HG03095 (cell line): ENCODE measurements around the gene DENND4A.

Experiments
- ATAC-seq: cut with Tn5 transposase; IDR thresholded peaks from one replicate; pipeline ENCODE4 v1.9.1; 2021; ENCODE audit warnings: moderate library complexity; ENCODE audit not compliant: unreplicated experiment

The DENND4A gene

DNA sequence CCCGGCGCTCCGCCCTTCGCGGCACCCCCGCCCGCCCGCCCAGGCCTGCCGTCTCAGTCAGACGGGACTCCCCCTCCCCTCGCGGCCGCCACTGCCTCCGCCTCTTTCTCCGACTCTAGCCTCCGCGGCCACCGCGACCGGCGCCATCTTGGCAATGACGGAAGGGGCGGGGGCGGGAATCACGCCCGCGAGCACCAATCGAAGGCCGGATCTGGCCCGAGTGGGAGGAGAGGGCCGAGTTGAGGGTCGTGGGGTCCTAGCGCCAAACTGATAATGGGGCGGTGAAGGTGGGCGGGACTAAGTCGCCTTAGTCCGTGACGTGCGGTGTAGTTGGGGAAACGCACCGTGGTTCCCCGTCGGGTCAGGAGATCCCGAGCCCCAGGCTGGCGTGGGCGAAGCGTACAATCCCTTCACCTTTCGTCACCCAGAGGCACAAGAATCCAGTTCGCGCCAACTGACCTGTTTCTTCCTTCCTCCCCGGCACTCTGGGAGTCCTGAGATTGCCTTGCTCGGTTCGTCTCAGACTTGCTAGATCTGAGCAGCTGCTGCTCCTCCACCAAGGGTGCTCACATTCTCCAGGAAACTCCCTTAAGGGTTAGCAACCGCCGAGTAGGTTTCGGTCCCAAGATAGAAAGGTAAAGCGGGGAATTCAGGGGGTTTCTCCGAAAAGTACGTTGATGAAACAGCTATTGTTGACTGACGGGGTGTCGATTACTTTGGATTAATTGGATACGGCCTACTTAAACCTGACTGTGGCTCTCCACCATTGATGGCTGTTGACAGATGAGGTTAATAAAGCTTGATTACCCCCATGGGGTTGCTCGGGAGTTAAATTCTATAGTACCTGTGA lies at the start of gene DENND4A:
DENND4A (minus strand) TSS at position 156 of the 850 bp plus-strand sequence. CDS start 35,843 bp downstream, outside the sequence.
- peak; percentile 63 for ATAC-seq

DNA sequence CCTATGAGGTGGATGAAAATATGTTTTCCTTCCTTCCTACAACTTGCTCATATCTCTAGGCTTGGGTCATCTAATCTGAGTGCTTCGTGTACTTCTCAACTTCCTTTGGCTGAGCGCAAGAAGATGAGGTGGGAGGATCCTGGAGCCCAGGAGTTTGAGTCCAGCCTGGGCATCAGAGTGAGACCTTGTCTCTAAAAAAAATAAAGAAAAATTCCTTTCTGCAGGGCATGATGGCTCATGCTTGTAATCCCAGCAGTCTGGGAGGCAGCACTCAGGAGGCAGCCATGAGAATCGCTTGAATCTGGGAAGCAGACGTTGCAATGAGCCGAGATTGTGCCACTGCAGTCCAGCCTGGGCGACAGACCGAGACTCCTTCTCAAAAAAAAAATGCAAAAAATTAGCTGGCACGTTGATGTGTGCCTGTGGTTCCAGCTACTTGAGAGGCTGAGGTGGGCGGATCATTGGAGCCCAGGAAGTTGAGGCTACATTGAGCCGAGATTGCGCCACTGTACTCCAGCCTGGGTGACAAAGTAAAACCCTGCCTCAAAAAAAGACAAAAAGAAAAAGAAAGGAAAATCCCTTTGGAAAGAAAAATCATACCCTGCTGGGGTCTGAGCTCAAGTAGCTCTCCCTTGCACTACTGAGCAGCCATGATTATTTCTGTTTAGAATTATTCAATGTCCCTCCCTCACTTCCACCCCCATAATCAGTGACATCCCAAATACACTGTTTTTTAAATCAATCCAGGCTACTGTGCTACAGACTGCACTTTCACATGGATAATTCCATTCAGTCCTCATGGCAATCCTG lies 49.2 kb upstream of the DENND4A start:
- ATAC-seq: no peak

DNA sequence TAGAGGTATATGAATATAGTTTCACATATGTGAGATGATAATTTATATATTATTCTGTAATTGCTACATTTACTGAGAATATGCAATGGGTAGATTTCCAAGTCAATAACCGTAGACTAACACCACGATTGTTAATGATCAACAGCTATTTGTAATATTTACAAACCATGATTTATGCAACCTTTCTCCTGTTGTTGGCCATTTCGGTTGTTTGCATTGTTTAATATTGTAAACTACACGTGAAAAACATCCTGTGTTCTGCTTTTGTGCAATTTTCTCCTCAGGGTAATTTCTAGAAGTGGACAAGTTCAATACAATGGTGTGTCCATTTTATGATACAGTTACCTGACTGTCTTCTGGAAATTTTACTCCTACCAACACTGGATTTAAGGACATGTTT lies 47.9 kb upstream of the DENND4A start:
- no peak for ATAC-seq

DNA sequence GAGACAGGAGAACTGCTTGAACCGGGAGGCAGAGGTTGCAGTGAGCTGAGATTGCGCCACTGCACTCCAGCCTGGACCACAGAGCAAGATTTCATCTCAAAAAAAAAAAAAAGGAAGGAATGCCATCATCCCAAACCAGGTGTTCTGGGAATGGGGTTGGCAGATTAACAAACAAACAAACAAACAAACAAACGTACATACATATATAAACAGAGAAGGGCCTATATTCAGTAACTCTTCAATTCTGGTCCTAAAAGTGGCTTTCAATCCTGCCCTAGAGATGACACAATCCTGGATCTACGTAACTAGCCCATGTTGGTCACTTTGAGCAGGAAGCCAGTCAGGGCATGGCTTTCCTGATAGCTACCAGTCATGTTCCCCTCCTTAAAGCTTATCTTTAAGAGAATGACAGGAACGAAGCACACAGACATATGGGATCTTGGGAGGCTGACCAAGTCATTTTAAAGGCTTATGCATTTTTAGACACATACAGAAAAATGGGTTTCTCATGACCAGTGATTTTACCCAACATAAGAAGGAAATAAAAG lies 47.3 kb upstream of the DENND4A start:
- ATAC-seq: no peak

DNA sequence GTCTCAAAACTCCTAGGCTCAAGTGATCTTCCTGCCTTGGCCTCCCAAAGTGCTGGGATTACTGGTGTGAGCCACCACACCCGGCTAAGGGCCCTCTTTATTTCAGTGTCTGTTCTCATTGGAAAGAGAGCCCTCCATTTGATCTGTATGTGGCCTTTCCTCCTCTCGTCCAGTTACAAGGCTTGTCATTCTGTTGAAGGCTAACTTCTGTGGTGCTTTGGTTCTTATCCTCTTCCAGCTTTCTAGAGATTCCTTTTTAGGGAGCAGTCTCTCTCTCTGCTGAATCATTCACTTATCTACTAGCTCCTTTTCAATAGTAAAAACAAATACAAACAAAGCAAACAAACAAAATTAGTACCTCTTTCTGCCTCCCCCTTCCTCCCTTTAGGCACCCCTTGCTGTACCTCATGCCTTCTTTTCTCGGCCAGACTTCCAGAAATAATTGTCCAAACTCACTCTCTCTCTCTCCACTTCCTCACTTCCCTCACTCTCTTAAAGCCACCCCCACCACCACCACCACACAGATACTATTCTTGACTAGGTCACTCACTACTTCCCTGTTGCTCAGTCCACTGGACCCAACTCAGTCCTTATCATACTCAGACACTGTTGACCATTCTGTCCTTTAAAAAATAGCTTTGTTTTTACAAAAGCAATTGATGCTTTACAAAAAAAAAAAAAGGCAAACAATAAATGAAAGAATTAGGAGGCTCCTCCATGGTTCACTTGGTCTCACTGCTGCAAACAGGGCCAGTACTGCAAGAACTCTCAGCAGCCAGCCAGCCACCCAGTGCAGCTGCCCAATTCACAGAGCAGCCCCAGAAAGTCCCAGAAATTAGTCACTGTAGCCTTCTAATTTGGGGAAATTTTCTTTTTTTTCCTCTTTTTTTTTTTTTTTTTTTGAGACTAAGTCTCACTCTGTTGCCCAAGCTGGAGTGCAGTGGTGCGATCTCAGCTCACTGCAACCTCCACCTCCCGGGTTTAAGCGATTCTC lies 45.5 kb upstream of the DENND4A start:
- no peak for ATAC-seq

DNA sequence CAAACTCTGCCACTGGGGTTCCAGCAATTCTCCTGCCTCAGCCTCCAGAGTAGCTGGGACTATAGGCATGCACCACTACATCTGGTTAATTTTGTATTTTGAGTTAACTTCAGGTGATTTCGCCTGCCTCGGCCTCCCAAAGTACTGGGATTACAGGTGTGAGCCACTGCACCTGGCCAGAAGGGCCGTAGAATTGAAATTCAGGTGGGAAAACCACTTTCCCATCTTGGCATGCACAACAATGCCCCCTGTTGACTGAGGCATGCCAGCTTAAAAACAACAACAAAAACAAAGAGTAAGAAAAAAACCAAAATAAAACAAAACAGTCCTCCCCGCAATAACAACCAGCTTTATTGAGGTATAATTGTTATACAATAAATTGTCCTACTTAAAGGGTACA lies 44.6 kb upstream of the DENND4A start:
- no peak for ATAC-seq

DNA sequence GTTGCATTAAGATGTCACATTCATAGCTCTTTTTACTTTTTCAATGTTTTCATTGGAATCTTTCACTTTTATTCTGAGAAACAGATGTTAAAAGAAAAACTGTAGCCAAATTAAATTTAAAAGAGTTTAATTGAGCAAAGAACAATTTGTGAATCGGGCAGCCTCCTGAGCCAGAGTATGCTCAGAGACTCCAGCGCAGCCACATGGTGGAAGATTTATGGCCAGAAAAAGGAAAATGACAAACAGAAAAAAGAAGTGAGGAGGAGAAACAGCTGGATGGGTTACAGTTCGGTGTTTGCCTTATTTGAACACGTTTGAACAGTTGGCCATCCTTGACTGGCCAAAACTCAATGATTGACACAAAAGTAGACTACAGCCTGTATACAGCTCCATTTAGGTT lies 43.4 kb upstream of the DENND4A start:
- ATAC-seq: no peak

DNA sequence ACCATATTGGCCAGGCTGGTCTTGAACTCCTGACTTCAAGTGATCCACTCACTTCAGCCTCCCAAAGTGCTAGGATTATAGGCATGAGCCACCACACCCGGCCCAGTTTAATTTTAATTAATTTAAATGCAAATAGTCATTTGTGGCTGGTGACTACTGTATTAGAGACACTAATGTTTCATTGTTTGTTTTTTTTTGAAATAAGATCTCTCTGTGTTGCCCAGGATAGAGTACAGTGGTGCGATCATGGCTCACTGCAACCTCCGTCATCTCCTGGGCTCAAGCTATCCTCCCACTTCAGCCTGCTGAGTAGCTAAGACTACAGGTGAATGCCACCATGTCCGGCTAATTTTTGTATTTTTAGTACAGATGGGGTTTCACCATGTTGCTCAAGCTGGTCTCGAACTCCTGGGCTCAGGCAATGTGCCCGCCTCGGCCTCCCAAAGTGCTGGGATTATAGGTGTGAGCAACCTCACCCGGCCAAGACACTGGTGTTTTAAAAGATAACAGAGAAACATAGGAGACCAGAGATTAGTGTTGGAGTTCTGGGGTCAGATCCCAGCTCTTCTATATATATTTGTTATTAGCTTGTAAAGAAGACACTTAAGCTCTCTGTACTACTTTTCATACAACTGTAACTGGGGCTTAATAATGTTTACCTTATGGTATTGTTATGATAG lies 42.6 kb upstream of the DENND4A start:
- no peak for ATAC-seq

DNA sequence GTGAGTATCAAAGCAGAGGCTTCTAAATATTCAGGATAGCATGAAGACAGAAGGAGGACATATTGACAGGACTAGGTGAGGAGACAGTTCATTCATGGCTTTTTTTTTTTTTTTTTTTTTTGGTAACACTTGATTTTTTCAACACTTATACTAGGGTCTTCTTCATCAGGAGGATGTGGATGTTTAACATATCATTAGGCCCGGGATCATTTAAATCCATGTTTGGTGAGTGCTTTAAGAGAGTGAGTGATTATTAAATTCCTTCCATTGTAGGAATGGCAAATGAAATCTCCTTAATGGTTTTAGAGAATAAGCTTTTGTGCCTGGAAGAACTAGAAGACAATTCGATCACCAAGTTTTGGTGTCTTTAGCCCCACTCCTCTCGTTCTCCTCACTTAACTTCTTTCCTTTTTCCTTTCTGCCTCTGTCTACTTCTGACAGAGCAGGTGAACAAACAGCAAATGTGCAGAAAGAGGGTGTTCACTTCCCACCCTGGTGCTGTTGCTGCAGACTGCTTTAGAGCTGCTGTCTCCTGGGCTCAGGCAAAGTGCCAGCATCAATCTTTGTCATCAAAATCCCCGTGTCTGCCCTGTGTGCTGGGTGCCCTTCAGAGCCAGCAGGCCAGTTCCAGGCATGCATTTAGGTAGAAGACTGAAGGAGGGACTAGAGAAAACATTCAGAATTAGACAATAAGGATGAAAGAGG lies 41.6 kb upstream of the DENND4A start:
- ATAC-seq: no peak

DNA sequence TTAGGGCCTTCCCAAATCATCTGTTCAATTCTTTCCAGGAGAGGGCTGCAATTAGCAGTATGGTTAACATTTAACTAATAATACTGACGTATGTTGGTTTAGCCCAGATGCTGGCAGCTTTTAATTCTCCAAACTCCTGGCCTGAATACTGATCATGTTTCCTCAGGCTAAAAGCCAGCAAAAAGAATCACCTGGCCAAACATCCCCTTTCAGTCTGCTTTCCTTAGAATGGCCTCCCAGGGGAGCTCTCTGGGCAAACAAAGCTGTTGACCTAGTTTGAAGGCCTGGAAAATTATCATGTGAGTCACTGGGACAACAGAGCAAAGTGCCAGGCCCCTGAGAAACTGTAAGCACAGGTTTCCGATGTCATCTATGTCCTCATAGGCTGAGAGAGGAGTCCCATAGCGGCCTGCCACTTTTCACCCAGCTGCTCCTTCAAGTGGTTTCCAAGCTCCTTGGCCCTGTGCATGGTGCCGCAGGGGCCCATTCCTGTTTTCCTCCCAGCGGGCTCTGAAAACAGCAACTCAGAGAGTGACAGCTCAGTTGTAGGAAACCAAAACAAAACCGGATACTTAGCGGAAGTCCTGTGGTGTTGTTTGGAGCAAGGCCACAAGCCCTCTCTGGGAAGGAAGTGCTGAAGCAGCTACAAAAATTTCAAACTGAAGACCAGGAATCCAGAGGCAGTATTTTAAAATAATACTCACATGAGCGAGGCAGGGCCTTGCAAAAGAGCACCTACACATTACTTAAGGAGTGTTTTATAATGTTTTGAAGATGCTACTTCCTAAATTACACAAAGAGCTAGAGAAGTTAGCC lies 40.7 kb upstream of the DENND4A start:
- no peak for ATAC-seq

DNA sequence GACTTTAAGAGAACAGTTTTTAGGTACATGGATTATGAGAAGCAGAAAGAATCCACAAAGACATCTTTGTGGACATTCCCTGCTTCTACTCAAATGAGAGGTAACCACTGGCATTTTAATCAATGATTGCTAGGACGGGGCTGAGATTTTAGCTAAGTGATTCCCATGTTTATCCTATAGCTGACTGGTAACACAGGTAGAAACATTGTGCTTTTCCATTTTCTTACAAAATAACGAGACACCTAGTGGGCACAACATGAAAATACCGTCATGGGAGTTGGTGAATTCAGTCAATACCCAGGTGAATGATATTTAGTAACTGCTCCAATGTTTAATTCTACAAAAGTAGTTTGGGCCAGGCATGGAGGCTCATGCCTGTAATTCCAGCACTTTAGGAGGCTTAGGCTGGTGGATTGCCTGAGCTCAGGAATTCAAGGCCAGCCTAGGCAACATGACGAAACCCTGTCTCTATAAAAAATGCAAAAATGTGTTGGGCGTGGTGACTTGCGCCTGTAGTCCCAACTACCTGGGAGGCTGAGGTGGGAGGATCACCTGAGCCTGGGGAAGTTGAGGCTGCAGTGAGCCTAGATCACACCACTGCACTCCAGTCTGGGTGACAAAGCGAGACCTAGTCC lies 37.2 kb upstream of the DENND4A start:
- no peak for ATAC-seq

DNA sequence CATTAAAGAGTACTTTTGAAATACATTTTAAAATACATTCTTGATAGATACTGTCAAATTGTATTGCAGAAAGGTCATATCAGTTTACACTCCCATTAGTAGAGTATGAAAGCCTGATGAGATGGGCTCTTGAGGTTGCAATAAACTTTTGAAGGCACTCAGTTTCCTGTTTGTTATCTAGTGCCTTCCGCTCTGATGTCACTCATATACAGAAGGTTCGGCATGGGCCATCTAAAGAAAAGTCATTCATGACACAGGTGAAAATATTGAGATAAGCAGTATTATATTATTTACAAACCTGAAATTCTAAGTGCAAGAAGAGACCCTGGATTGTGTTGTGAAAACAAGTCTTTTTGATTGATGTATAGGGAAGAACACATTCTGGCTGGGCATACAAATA lies 36.5 kb upstream of the DENND4A start:
- no peak for ATAC-seq

DNA sequence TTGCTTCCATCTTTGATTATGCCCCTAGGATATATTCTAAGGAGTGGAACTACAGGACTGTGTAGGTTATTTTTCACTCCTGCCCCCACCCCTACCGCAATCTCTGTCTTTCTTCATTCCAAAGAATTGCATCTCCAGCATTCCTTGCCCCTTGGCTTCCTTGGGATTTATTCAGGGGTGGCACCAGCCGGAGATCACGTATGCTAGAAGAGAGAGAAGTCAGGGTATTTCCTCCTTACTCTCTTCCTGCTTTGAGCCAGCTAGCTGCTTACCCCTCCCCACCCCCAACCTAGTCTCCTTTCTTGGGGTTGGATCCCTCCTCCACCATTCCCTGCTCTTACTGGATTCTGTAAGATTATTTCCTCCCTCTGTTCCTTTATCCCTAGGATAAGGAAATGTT lies 35.0 kb upstream of the DENND4A start:
- ATAC-seq: no peak

DNA sequence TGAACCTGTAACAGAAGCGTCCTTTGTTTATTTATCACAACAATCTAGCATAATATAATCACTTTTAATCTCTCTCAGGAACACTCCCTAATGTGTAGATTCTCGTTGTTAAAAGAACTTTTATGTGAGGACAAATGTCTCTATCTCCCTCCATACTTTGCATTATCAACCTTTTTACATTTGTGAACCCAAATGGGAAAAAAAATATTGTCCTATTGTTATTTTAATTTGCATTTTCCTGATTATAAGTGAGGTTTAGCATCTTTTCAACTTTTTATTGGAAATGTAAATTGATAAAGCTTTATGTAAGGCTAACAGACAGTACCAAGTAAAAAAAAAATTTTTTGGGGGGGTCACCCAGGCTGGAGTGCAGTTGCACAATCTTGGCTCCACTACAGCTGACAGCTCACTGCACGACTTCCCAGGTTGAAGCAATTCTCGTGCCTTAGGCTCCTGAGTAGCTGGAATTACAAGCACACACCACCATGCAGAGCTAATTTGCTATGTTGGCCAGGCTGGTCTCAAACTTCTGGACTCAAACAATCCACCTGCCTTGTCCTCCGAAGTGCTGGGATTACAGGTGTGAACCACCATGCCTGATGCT lies 33.0 kb upstream of the DENND4A start:
- ATAC-seq: no peak

DNA sequence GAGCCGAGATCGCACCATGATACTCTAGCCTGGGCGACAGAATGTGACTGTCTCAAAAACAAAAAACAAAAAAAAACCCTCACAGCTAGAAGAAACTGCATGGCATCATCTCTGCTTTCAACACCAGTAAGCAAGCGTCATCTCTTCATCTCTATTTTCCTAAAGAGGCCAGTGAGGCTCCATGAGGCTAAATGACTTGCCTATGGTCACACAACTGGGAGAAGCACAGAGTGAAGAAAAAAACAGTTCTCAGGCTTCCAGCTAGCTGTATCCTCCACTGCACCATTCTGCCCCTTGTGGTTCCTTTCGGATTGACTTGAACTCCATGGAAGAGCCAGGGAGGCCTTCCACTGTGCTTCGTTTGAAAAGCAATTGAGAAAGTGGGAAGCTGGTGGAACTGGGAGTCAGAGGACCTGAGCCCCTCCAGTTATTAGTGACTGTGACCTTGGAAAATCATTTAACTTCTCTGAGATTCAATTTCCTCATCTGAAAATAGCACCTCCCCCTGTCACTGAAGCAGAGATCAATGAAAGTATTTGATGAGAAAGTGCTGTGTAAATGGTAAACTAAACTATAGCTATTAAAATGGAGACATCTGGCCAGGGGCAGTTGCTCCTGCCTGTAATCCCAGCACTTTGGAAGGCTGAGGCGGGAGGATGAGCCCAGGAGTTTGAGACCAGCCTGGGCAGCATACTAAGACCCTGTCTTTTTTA lies 32.1 kb upstream of the DENND4A start:
- ATAC-seq: no peak

DNA sequence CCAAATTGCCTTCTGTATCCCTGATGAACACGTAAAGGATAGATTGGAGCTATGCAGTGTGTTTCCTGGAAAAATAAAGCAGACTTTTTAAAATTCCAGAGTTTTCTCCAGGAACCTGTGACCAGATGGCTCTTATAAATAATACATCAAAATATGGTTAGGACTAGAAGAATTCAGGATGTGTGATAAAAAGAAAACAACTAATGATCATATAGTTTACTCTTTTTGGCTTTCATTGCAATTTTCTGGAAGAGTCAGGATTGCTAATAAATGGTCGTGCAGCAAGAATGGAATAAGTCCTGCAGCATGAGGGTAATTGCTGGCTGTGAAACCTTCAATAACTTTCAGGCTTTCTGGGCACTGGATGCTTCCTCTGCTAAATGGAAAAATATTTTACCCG lies 30.2 kb upstream of the DENND4A start:
- no peak for ATAC-seq

DNA sequence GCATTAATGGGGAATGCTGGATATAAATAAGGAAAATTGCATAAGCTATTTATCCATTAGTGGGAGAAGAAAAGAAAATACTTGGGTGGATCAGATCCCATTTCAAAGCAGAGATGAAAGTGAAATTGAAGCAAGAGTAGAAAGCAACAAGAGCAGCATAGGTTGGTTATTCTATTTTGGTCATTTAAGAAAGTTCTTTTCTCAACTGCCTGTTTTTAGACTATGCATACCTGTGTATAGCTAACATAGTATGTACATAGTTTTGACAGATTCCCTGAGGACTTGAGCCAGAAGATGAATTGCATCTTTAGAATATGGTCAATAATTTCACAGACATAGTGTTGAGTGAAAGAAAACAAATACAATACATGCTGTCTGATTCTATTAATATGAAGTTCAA lies 29.0 kb upstream of the DENND4A start:
- no peak for ATAC-seq
